Activated CD4-positive, alpha-beta T cell treated with anti-CD3 and anti-CD28 coated beads for 36 hours (primary cell): ENCODE measurements around the gene PCAT7. TPM values are rescaled to one million over a fixed set of nuclear protein-coding genes. Genes with fewer than 3 reads are reported as not detected.
A peak's percentile ranks its signal among the peaks of the same experiment; 100 is the strongest.
"Not testable (repeated sequence)": the region's sequence is repeated elsewhere in the genome, so short reads cannot be mapped to it uniquely, and the experiment has no call there.

Source experiments
- ATAC-seq: fragments of 200-7000 bp; cut with Tn5 transposase; one replicate; pipeline ENCODE4 v1.10.0; 2021; ENCODE audit warnings: mild to moderate bottlenecking, moderate library complexity
- CTCF ChIA-PET: fragments of 350-600 bp; sonication (Branson Sonifier 250); formaldehyde crosslinking; loops from one replicate; lab custom pipeline; 2021; ENCODE audit warnings: antibody characterized with exemption; lab: Charles Lee
- POLR2A ChIA-PET: fragments of 350-600 bp; sonication (Branson Sonifier 250); formaldehyde crosslinking; loops from one replicate; lab custom pipeline; 2021; ENCODE audit warnings: antibody characterized with exemption, inconsistent platforms; lab: Charles Lee
- DNase-seq: peaks from one replicate; pipeline ENCODE4 v3.0.0-alpha.2; 2020
- H3K27ac Mint-ChIP-seq: one replicate; pipeline ENCODE4 v1.8.0; 2021; ENCODE audit warnings: mixed read lengths
- H3K27me3 Mint-ChIP-seq: one replicate; pipeline ENCODE4 v1.8.0; 2021; ENCODE audit warnings: mixed read lengths
- H3K36me3 Mint-ChIP-seq: one replicate; pipeline ENCODE4 v1.8.0; 2021; ENCODE audit warnings: low read depth, mixed read lengths
- H3K4me1 Mint-ChIP-seq: one replicate; pipeline ENCODE4 v1.8.0; 2021; ENCODE audit warnings: mixed read lengths
- H3K4me3 Mint-ChIP-seq: one replicate; pipeline ENCODE4 v1.8.0; 2021; ENCODE audit warnings: mild to moderate bottlenecking, moderate library complexity, mixed read lengths
- H3K9me3 Mint-ChIP-seq: one replicate; pipeline ENCODE4 v1.8.0; 2021; ENCODE audit warnings: low read depth, mixed read lengths
- intact Hi-C, 2 experiments: fragments of 100-400 bp; cut with DNase I in 1 of 2; cut with micrococcal nuclease in 1 of 2; formaldehyde crosslinking; loops; one replicate each; pipeline versions ENCODE4 v1.14.2 to v1.15.1; 2022 to 2024; cut with DNase I, micrococcal nuclease
- total RNA-seq, 2 experiments: library from RNA; stranded (reverse); gene quantifications; one replicate each; pipeline ENCODE4 v1.2.3, GENCODE V29; 2021

The PCAT7 gene
- total RNA-seq, 2 experiments from 2014 or later = not detected

DNA sequence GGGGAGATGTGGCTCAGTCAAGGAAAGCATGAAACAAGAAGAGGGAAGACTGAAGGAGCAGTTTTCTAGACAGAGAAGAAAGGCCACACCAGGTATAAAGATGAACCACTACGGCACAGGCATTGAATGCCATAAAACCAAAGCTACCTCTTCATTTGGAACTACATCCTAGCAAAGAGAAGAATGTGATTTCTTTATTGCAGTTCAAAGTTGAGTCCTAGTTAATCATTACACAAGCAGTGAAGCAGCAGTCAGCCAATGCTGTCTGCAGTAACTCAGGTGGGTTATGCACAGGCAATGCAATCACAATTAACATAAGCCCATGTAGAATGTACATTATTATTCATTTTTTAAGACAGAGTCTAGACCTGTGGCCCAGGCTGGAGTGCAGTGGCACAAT is 21.7 kb upstream of the PCAT7 start:
- Mint-ChIP-seq H3K9me3 (no peaks in the 10 kb centered on the region), H3K36me3 (no peaks in the 10 kb centered on the region), H3K4me3 (no peak overlapping the region), H3K27me3 (peaks cover 16% of the 10 kb centered on the region), H3K27ac (no peak overlapping the region), H3K4me1 (no peaks in the 10 kb centered on the region)
- CTCF ChIA-PET = no interaction called here
- POLR2A ChIA-PET = no interaction called here
- intact Hi-C loops = no loop called here
- no peak for ATAC-seq
- no peak for DNase-seq

DNA sequence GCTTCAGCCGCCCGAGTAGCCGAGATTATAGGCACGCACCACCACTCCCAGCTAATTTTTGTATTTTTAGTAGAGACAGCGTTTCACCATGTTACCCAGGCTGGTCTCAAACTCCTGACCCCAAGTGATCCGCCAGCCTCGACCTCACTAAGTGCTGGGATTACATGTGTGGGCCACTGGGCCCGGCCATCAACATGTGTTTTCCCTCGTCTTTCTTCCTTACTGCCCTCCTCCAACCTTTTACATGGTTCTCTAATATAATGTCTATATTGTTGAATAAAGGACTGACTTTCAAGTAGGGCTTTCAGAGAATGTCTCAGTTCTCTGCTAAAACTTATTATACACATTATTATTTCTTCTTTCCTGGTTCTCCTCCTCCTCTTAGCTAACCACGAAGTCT is 21.3 kb upstream of the PCAT7 start:
- ATAC-seq = no peak
- Mint-ChIP-seq H3K27ac (no peak overlapping the region), H3K27me3 (peaks cover 16% of the 10 kb centered on the region), H3K9me3 (no peaks in the 10 kb centered on the region), H3K4me1 (no peaks in the 10 kb centered on the region), H3K36me3 (no peaks in the 10 kb centered on the region), H3K4me3 (no peak overlapping the region)
- intact Hi-C loops = no loop called here
- ChIA-PET POLR2A (no interaction called here), CTCF (no interaction called here)
- DNase-seq = no peak

DNA sequence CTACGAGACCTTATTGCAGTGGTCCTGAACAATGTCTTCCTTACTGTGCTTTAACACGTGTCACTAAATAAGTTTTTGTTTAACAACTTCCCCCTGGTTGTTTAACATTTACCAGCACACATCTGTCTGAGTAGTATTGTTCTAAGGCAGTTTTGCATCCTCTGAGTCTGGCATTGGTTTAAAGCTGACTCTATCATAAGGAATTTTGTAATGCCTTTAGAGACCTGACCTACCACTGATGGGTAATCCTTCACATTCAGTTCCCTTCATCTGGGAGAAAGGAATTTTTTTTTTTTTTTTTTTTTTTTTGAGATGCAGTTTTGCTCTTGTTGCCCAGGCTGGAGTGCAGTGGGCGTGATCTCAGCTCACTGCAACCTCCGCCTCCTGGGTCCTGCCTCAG is 20.0 kb upstream of the PCAT7 start:
- ChIA-PET CTCF (no interaction called here), POLR2A (no interaction called here)
- ATAC-seq (no peak), DNase-seq (no peak)
- H3K27ac Mint-ChIP-seq = no peak overlapping the region
- peaks cover 16% of the 10 kb centered on the region for H3K27me3 Mint-ChIP-seq
- no peak overlapping the region for H3K4me3 Mint-ChIP-seq
- H3K36me3 Mint-ChIP-seq = no peaks in the 10 kb centered on the region
- H3K9me3 Mint-ChIP-seq = no peaks in the 10 kb centered on the region
- no peaks in the 10 kb centered on the region for H3K4me1 Mint-ChIP-seq
- intact Hi-C loops = no loop called here

DNA sequence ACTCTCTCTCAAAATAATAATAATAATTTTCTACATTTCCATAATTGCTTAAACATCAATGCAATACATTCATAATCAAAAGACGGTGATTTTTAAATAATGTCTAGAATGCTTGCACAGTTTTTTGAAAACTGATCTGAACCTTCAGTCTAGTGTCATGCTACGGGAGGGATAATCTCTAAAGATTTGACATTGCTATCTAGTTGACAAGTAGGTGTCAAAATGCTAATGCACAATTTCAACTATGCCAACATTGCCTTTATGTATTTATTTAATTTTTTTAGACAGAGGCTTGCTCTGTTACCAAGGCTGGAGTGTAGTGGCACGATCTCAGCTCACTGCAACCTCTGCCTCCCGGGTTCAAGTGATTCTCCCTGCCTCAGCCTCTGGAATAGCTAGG is 16.0 kb upstream of the PCAT7 start:
- CTCF ChIA-PET = interaction anchor here (0.6 to 0.7 kb wide), 2 partner anchors 885 to 1708 kb away, joined by 3 read pairs; no protein-coding TSS in a partner anchor
- H3K27me3 Mint-ChIP-seq = peaks cover 7% of the 10 kb centered on the region
- no peak for DNase-seq
- no peaks in the 10 kb centered on the region for H3K36me3 Mint-ChIP-seq
- H3K4me1 Mint-ChIP-seq = no peaks in the 10 kb centered on the region
- no peak overlapping the region for H3K4me3 Mint-ChIP-seq
- POLR2A ChIA-PET = no interaction called here
- H3K9me3 Mint-ChIP-seq = no peaks in the 10 kb centered on the region
- ATAC-seq = no peak
- intact Hi-C loops = no loop called here
- no peak overlapping the region for H3K27ac Mint-ChIP-seq

DNA sequence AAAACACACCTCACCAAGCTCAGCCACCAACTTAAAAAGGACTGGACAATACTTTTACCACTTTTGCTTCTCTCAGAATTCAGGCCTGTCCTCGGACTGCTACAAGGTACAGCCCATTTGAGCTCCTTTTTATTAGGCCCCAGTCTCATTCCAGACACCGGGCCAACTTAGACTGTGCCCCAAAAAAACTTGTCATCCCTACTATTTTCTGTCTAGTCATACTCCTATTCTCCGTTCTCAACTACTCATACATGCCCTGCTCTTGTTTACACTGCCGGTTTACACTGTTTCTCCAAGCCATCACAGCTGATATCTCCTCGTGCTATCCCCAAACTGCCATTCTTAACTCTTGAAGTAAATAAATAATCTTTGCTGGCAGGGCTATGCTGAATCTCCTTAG is 10.5 kb upstream of the PCAT7 start:
- DNase-seq, H3K4me1 Mint-ChIP-seq, H3K4me3 Mint-ChIP-seq, POLR2A ChIA-PET, H3K27ac Mint-ChIP-seq, intact Hi-C loops, CTCF ChIA-PET, H3K9me3 Mint-ChIP-seq, ATAC-seq, H3K36me3 Mint-ChIP-seq: not testable (repeated sequence)
- peaks cover 14% of the 10 kb centered on the region for H3K27me3 Mint-ChIP-seq

DNA sequence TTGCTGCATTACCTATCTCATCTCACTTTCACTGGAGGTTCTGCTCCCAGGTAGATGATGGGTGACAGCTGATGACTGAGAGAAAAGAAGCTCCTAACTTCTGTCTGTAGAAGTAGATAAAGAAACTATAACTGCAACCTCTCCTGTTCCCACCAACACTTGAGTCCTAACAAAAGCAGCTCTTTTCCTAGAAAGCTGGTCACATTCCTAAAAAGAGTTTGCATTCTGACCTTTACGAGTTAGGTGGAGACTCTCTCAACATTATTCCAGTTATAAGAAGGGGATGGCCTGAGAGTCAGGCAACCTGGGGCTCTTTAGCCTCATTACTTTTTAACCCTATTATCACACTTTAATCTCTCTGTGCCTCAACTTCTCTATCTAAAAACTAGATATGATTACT is 8.9 kb upstream of the PCAT7 start:
- no peaks in the 10 kb centered on the region for H3K4me1 Mint-ChIP-seq
- H3K27me3 Mint-ChIP-seq = peaks cover 21% of the 10 kb centered on the region
- intact Hi-C loops = no loop called here
- DNase-seq (no peak), ATAC-seq (no peak)
- ChIA-PET POLR2A (no interaction called here), CTCF (interaction anchor here (0.6 kb wide), 1 partner anchor 89 kb away, joined by 3 read pairs; no protein-coding TSS in a partner anchor)
- H3K4me3 Mint-ChIP-seq = no peak overlapping the region
- no peaks in the 10 kb centered on the region for H3K9me3 Mint-ChIP-seq
- H3K36me3 Mint-ChIP-seq = no peaks in the 10 kb centered on the region
- no peak overlapping the region for H3K27ac Mint-ChIP-seq

DNA sequence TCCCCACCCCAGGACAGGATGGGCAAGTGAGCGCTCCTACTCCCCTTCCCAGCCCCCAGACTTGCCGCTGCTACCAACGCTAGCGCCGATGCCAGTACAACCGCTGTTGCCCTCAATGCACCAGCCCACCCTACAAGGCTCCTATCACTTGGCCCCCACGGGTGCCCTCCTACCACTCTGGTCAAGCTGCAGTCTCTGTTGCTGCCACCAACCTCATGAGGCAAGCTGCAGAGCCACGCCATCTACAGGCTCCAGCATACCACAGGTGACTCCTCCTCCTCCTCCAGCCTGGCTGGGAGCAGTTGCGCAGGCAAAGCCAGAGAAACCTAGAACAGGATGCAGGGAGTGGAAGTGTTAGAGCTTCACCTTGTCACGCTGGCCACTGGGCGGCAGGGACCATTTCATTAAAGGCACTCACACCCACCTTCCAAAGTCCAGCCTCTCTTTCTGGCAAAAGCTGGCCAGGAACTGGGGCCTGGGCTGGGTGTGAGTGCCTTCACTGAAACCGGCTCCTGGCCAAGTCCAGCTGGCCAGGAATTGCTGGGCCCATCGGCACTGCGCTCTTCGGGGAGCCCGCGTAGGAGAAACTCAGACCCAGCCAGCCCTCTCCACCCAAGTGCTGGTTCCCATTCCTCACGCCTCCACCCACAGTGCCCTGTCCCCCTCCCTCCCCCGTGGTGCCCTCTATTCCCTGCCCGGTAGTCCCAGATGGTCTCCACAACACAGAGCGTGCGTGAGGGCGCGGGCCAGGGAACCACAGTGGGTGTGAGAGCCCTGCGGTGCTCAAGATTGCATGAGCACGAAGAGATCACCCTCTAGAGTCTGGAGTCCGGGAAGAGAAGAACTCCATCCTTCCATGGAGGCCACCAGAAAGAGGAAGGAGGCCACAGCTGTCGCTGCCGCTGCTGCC is 1.6 kb upstream of the PCAT7 start:
- Mint-ChIP-seq H3K4me1 (no peaks in the 10 kb centered on the region), H3K27me3 (peaks cover 17% of the 10 kb centered on the region), H3K4me3 (no peak overlapping the region), H3K9me3 (no peaks in the 10 kb centered on the region), H3K27ac (no peak overlapping the region), H3K36me3 (no peaks in the 10 kb centered on the region)
- CTCF ChIA-PET = interaction anchor here (1.0 kb wide), 1 partner anchor 44 kb away, joined by 3 read pairs; no protein-coding TSS in a partner anchor
- no peak for ATAC-seq
- no peak for DNase-seq
- intact Hi-C loops = no loop called here
- POLR2A ChIA-PET = no interaction called here

DNA sequence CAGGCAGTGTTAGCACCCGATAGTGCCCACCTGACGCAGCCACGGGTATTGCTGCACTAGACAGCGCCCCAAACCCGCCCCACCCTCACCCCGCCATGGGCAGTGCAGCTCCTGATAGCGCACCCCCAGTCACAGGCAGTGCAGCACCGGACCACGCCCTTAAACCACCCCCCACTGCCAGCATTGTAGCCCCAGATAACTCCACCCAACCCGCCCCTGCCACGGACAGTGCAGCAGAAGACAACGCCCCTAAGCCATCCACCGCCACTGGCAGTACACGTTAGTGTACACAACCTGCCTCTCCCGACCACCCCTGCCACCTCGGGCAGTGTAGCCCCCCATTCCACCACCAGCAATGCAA is 825 bp upstream of the PCAT7 start:
- ChIA-PET POLR2A (no interaction called here), CTCF (interaction anchor here (1.0 kb wide), 1 partner anchor 43 kb away, joined by 3 read pairs; no protein-coding TSS in a partner anchor)
- Mint-ChIP-seq H3K9me3 (no peaks in the 10 kb centered on the region), H3K27me3 (peaks cover 13% of the 10 kb centered on the region), H3K4me3 (no peak overlapping the region), H3K4me1 (no peaks in the 10 kb centered on the region), H3K36me3 (no peaks in the 10 kb centered on the region), H3K27ac (no peak overlapping the region)
- intact Hi-C loops = loop anchor here (1.0 kb wide), 1 partner anchor 49 kb away; no protein-coding TSS in a partner anchor
- no peak for DNase-seq
- no peak for ATAC-seq

DNA sequence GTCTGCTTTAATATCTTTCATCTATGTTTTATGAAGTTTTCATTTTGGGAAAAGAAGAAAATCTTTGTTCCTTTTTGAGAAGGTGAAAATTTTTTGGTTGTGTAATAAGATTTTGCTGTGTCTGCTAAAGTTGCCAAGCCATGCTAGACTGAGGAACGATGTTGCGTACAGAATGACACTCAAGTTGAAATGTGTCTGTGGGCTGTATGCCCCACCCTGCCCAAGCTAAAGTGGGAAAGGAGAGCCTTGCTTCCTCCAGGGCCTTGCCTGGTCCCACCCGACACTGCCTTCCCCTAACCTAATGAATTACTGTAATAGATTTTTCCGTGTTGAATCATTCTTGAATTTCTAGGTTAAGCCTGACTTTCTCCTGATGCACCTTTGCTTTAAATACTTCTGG is 2.5 kb downstream of the PCAT7 start:
- no peaks in the 10 kb centered on the region for H3K9me3 Mint-ChIP-seq
- ChIA-PET CTCF (no interaction called here), POLR2A (no interaction called here)
- no peak overlapping the region for H3K4me3 Mint-ChIP-seq
- ATAC-seq (no peak), DNase-seq (no peak)
- intact Hi-C loops = no loop called here
- no peaks in the 10 kb centered on the region for H3K4me1 Mint-ChIP-seq
- H3K27ac Mint-ChIP-seq = no peak overlapping the region
- peaks cover 2% of the 10 kb centered on the region for H3K27me3 Mint-ChIP-seq
- no peaks in the 10 kb centered on the region for H3K36me3 Mint-ChIP-seq

DNA sequence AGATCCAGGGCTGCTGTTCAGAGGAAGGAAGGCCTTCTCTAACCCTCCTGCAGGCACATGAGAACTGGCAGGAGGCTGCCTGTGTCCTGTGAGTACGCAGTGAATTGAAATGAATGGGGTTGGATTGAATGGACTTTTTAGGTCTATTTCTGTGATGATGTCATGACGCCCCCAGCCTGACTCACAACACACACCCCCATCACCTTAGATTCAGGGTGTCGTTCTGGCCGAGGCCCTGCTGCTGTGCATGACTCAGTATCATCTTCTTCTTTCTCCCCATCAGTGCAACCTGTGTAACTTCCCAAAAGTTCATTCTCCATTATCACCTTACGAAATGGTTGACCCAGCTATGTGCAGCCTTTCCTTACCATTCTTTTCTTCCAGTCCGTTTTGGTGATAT is 5.4 kb downstream of the PCAT7 start:
- ChIA-PET CTCF (no interaction called here), POLR2A (no interaction called here)
- Mint-ChIP-seq H3K27me3 (peaks cover 4% of the 10 kb centered on the region), H3K36me3 (no peaks in the 10 kb centered on the region), H3K4me1 (no peaks in the 10 kb centered on the region), H3K9me3 (peaks cover 3% of the 10 kb centered on the region), H3K27ac (no peak overlapping the region), H3K4me3 (no peak overlapping the region)
- intact Hi-C loops = no loop called here
- peak; percentile 46 for DNase-seq
- no peak for ATAC-seq

DNA sequence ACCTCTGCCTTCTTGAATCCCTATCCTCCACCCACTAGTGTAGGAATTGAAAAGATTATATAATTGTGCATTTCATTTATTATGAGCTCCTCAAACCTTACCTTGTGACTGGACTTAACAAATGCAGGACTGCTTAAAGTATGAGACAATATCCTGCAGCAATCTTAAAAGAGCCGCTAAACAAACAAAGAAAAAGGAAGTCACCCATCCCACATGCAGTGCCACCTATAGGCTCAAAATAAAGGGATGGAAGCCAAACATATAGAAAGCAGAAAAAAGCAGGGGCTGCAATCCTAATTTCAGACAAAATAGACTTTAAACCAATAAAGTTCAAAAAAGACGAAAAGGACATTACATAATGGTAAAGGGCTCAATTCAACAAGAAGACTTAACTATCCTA is 8.7 kb downstream of the PCAT7 start:
- no peak overlapping the region for H3K27ac Mint-ChIP-seq
- DNase-seq (no peak), ATAC-seq (no peak)
- CTCF ChIA-PET = no interaction called here
- peaks cover 3% of the 10 kb centered on the region for H3K9me3 Mint-ChIP-seq
- H3K4me1 Mint-ChIP-seq = no peaks in the 10 kb centered on the region
- intact Hi-C loops = no loop called here
- POLR2A ChIA-PET = no interaction called here
- H3K27me3 Mint-ChIP-seq = peaks cover 4% of the 10 kb centered on the region
- no peak overlapping the region for H3K4me3 Mint-ChIP-seq
- H3K36me3 Mint-ChIP-seq = no peaks in the 10 kb centered on the region

DNA sequence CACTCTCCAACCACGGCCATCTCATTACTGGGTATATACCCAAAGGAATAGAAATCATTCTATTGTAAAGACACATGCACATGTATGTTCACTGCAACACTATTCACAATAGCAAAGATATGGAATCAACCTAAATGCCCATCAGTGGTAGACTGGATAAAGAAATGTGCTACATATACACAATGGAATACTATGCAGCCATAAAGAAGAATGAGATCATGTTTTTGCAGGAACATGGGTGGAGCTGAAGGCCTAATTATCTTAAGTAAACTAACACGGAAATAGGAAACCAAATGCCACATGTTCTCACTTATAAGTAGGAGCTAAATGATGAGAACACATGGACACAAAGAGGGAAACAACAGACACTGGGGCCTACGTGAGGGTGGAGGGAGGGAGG is 9.4 kb downstream of the PCAT7 start:
- H3K27ac Mint-ChIP-seq, H3K4me3 Mint-ChIP-seq, H3K4me1 Mint-ChIP-seq, H3K27me3 Mint-ChIP-seq, CTCF ChIA-PET, H3K36me3 Mint-ChIP-seq, DNase-seq, ATAC-seq, POLR2A ChIA-PET, intact Hi-C loops, H3K9me3 Mint-ChIP-seq: not testable (repeated sequence)
